Putamen (tissue), 1 donor: ENCODE results near the gene SMC1B.
A peak's percentile ranks its signal among the peaks of the same experiment; 100 is the strongest.
"Not testable (repeated sequence)": the region's sequence is repeated elsewhere in the genome, so short reads cannot be mapped to it uniquely, and the experiment has no call there.

Experiments
- DNase-seq: peaks from one replicate; pipeline ENCODE4 v3.0.0-alpha.2; 2016; ENCODE audit warnings: low spot score

Gene SMC1B

GRCh38 chr22:45413368-45414211, at the start of gene SMC1B, which contains the start of gene RIBC2:
Gene SMC1B (minus strand): TSS chr22:45413599. CDS start chr22:45413567, 32 bp downstream.
Gene RIBC2 (plus strand): TSS chr22:45413693. CDS start chr22:45413887, 194 bp downstream.
- DNase-seq: peak; percentile 31

- no peak for DNase-seq
These were observed 48.7 kb upstream of the SMC1B start for GRCh38 chr22:45462034-45462655.

- no peak for DNase-seq
These were observed 47.1 kb upstream of the SMC1B start for GRCh38 chr22:45460288-45461109.

- DNase-seq: no peak
These were observed 45.8 kb upstream of the SMC1B start for GRCh38 chr22:45459235-45459634.

- DNase-seq: no peak
These were observed 45.1 kb upstream of the SMC1B start for GRCh38 chr22:45458532-45458931.

- DNase-seq: no peak
These were observed 43.4 kb upstream of the SMC1B start for GRCh38 chr22:45456811-45457210.

GRCh38 chr22:45455621-45456020, 42.2 kb upstream of the SMC1B start:
- no peak for DNase-seq

- no peak for DNase-seq
These were observed 41.8 kb upstream of the SMC1B start for GRCh38 chr22:45455212-45455611.

GRCh38 chr22:45454275-45454674, 40.9 kb upstream of the SMC1B start:
- no peak for DNase-seq

GRCh38 chr22:45453764-45454163, 40.4 kb upstream of the SMC1B start:
- DNase-seq: no peak

GRCh38 chr22:45452565-45453379, 39.4 kb upstream of the SMC1B start:
- DNase-seq: no peak

- no peak for DNase-seq
These were observed 38.6 kb upstream of the SMC1B start for GRCh38 chr22:45451972-45452371.

- DNase-seq: no peak
These were observed 37.7 kb upstream of the SMC1B start for GRCh38 chr22:45450921-45451651.

- DNase-seq: no peak
These were observed 36.8 kb upstream of the SMC1B start for GRCh38 chr22:45450101-45450785.

GRCh38 chr22:45449442-45449841, 36.0 kb upstream of the SMC1B start:
- not testable (repeated sequence) for DNase-seq

GRCh38 chr22:45448431-45448830, 35.0 kb upstream of the SMC1B start:
- DNase-seq: no peak

- DNase-seq: not testable (repeated sequence)
These were observed 34.2 kb upstream of the SMC1B start for GRCh38 chr22:45447596-45447995.

- DNase-seq: no peak
These were observed 32.8 kb upstream of the SMC1B start for GRCh38 chr22:45446216-45446615.

GRCh38 chr22:45445031-45445710, 31.8 kb upstream of the SMC1B start:
- DNase-seq: no peak

GRCh38 chr22:45444168-45444567, 30.8 kb upstream of the SMC1B start:
- no peak for DNase-seq
